ENCODE results near the gene CEP131.

GRCh38 chr17:81217491-81217890 is 5.3 kb downstream of the CEP131 start:
- TF ChIP-seq CTCF (IDR thresholded peaks at IDR 0.05) (no peak), SREBF2 (IDR thresholded peaks at IDR 0.05) (no peak), RNF2 (IDR thresholded peaks at IDR 0.05; ENCODE audit: borderline replicate concordance, low read depth) (no peak), CHD2 (IDR thresholded peaks at IDR 0.05; ENCODE audit: low read length, partially characterized antibody) (no peak), JUN (IDR thresholded peaks at IDR 0.05) (no peak), KDM1A (IDR thresholded peaks at IDR 0.05; ENCODE audit: low read depth) (no peak), ZC3H11A (IDR thresholded peaks at IDR 0.05) (no peak), POLR2A (IDR thresholded peaks at IDR 0.05; ENCODE audit: low read length) (no peak), REST (IDR thresholded peaks at IDR 0.05) (no peak), CBX2 (IDR thresholded peaks at IDR 0.05; ENCODE audit: borderline replicate concordance, low read depth) (no peak), USF2 (IDR thresholded peaks at IDR 0.05) (no peak), CBX8 (IDR thresholded peaks at IDR 0.05) (no peak), RCOR1 (IDR thresholded peaks at IDR 0.05; ENCODE audit: low read depth, low read length) (no peak)

Measured in A549 (cell line).